ENCODE measurements around the gene POC1B.

Gene POC1B

GRCh38 chr12:89525824-89526770, at the start of gene POC1B:
Gene POC1B (minus strand): TSS chr12:89526047. CDS start chr12:89525895, 152 bp downstream.
- DNase-seq (ENCODE audit: low spot score): peak; percentile 74

- no peak for DNase-seq (ENCODE audit: low spot score)
Observed at GRCh38 chr12:89575374-89575773, 49.5 kb upstream of the POC1B start.

GRCh38 chr12:89574736-89575208, 48.9 kb upstream of the POC1B start:
- DNase-seq (ENCODE audit: low spot score): peak; percentile 2

GRCh38 chr12:89573051-89573810, 47.4 kb upstream of the POC1B start:
- no peak for DNase-seq (ENCODE audit: low spot score)

GRCh38 chr12:89571491-89572195, 45.8 kb upstream of the POC1B start:
- peak; percentile 7 for DNase-seq (ENCODE audit: low spot score)

- no peak for DNase-seq (ENCODE audit: low spot score)
Observed at GRCh38 chr12:89568484-89568883, 42.6 kb upstream of the POC1B start.

- DNase-seq (ENCODE audit: low spot score): no peak
Observed at GRCh38 chr12:89567691-89568239, 41.9 kb upstream of the POC1B start.

- DNase-seq (ENCODE audit: low spot score): no peak
Observed at GRCh38 chr12:89566615-89567014, 40.8 kb upstream of the POC1B start.

GRCh38 chr12:89565002-89565401, 39.2 kb upstream of the POC1B start:
- DNase-seq (ENCODE audit: low spot score): no peak

GRCh38 chr12:89559753-89560152, 33.9 kb upstream of the POC1B start:
- no peak for DNase-seq (ENCODE audit: low spot score)

GRCh38 chr12:89556976-89557375, 31.1 kb upstream of the POC1B start:
- DNase-seq (ENCODE audit: low spot score): no peak

- no peak for DNase-seq (ENCODE audit: low spot score)
Observed at GRCh38 chr12:89552376-89552775, 26.5 kb upstream of the POC1B start.

GRCh38 chr12:89551747-89552146, 25.9 kb upstream of the POC1B start:
- no peak for DNase-seq (ENCODE audit: low spot score)

GRCh38 chr12:89547101-89547500, 21.3 kb upstream of the POC1B start:
- DNase-seq (ENCODE audit: low spot score): no peak

- no peak for DNase-seq (ENCODE audit: low spot score)
Observed at GRCh38 chr12:89546151-89546550, 20.3 kb upstream of the POC1B start.

GRCh38 chr12:89544681-89545184, 18.9 kb upstream of the POC1B start:
- DNase-seq (ENCODE audit: low spot score): no peak

- no peak for DNase-seq (ENCODE audit: low spot score)
Observed at GRCh38 chr12:89544022-89544421, 18.2 kb upstream of the POC1B start.

GRCh38 chr12:89542912-89543592, 17.2 kb upstream of the POC1B start:
- peak; percentile 43 for DNase-seq (ENCODE audit: low spot score)

GRCh38 chr12:89542236-89542635, 16.4 kb upstream of the POC1B start:
- DNase-seq (ENCODE audit: low spot score): no peak

GRCh38 chr12:89540586-89540985, 14.7 kb upstream of the POC1B start:
- no peak for DNase-seq (ENCODE audit: low spot score)
